A549 (cell line): ENCODE data around the gene NCOA6.

Experiments used
- CHD4 ChIP-seq: fragments of 200-600 bp; sonication (generic); IDR thresholded peaks from 2 replicates; pipeline ENCODE4 v1.6.1; 2016; ENCODE audit warnings: antibody characterized with exemption, mild to moderate bottlenecking, borderline replicate concordance
- FOSL2 ChIP-seq, 2 experiments: fragments of 450-650 bp in 1 of 2; fragments of >200 bp in 1 of 2; sonication (Bioruptor Twin) in 1 of 2; formaldehyde crosslinking; IDR thresholded peaks; 2 replicates each; pipeline versions ENCODE4 v1.5.0 to v1.6.1; 2016 to 2020; ENCODE audit warnings: mild to moderate bottlenecking in 1 of 2, moderate library complexity in 1 of 2
- HDAC2 ChIP-seq: fragments of 200-600 bp; sonication (generic); IDR thresholded peaks from 2 replicates; pipeline ENCODE4 v1.6.1; 2016
- RAD21 ChIP-seq, 2 experiments: fragments of >200 bp in 1 of 2; sonication (Bioruptor Twin) in 1 of 2; formaldehyde crosslinking in 1 of 2; IDR thresholded peaks in 1 of 2; conservative IDR thresholded peaks in 1 of 2; 2 replicates in 1 of 2; 3 replicates in 1 of 2; pipeline ENCODE4 v1.6.1; 2012 to 2018; ENCODE audit warnings: inconsistent platforms in 1 of 2

DNA sequence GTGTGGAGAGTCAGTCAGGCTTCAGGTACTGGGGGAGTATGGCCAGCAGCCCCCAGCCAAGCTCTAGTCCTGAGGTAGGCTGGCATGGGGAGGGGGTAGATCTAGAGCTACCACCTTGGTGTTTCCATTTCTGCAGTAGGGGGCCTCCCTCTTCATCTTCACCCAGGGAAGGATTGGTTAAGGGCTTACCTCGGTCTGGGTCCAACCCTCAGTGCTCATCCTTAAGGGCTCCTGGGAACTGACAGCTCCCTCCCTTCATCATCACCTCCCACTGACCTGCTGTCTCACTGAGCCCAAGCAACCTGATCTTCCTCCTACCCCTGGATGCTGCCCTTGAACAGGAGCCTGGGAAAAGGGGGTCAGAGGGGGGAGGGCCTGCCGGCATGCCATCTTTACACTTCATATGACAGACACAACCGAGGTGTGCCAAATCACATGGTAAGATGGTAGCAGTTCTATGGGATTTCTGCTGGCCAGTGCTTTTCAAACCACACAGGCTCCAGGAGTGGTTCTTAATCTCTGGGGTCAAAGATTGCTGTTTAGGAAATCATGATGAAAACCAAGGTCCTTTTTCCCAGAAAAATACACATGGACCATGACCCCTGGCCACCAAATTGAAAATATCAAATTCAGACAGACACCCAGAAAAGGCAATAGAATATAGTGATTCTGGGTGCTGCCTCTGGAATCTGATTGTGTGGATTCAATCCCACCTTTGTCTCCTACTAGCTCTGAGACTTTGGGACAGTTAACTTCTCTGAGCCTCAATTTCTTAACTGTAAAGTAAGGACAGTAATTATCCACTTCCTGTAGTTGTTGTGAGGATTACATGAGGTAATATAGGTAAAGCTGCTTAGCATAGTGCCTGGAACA, 118.3 kb downstream of the NCOA6 start:
- TF ChIP-seq RAD21 (conservative IDR thresholded peaks at IDR 0.05 in 1 of 2, IDR thresholded peaks at IDR 0.05 in 1 of 2) (no peak), HDAC2 (no peak), FOSL2 (IDR thresholded peaks at IDR 0.05) (no peak), FOSL2 (CRISPR knock-in tag; IDR thresholded peaks at IDR 0.05) (no peak), CHD4 (no peak)
